NCI-H1105 (cell line): Measurements from ENCODE around the gene NOL4L.
"Not testable (repeated sequence)": the region's sequence is repeated elsewhere in the genome, so short reads cannot be mapped to it uniquely, and the experiment has no call there.

Source experiments
- DNase-seq: peaks from one replicate; lab custom pipeline; 2025; lab: John Stamatoyannopoulos, UW

NOL4L gene

GRCh38 chr20:32507998-32508774, 76.9 kb downstream of the NOL4L start:
- no peak for DNase-seq

DNA sequence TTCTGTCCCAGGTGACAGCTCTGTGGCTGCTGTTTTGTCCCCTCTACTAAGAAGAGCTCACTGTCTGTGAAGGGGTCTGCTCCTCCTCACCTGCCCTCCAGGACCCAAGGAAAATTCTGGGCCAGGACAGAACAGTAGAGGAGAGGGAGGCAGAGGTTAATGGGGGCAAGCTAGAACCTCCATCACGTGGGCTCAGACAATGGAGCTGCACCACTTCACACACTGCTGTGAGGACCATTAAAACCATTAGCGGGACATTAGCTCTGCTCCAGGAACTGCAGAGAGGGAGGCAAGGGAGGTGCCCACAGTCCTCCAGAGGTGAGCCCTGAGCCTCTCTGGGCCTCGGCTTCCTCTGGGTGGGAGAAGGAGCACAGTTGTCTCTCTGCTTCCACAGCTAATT, 78.4 kb downstream of the NOL4L start:
- DNase-seq: no peak

DNA sequence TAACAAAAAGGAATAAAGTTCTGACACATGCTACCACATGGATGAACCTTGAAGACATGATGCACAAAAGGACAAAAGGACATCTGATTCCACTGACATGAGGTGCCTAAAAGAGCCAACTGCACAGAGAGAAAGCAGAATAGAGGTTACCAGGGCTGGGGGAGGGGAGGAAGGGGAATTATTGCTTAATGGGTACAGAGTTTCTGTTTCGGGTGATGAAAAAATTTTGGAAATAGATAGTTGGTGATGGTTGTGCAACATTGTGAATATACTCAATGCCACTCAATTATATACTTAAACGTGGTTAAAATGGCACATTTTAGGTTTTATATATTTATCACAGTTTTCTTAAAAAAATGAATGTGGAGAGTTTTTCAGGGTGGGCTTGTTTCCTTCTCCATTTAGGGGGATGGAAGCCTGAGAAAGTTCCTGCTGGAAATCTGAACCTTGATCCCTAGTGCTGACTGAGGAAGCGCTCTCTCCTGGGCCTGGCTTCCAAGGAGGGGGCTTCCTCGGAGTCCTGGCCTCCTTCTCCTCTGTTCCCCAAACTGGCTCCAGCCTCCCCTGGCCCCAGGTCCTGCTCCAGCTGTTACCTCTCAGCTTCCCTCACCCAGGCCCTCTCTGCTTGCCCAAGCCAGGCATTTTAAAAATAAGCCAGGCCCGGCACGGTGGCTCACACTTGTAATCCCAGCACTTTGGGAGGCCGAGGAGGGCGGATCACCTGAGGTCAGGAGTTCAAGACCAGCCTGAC, 79.2 kb downstream of the NOL4L start:
- no peak for DNase-seq

DNA sequence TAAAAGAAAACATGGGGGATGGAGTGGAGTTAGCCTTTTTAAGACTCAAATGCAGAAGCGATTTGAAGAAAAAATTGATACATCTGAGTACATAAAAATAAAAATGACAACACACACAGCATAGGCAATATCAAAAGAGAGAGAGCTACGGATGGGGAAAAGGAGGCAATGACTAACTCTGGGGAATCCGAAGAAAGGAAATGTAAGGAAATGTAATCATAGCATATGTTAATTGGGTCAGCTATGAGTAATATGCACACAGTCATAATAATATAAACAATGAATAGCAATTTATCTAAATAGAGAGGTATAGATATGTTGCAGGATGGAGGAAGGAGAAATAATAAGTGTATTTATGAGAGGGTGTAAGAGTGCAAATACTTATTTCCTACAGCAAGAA, 83.4 kb downstream of the NOL4L start:
- DNase-seq: no peak

DNA sequence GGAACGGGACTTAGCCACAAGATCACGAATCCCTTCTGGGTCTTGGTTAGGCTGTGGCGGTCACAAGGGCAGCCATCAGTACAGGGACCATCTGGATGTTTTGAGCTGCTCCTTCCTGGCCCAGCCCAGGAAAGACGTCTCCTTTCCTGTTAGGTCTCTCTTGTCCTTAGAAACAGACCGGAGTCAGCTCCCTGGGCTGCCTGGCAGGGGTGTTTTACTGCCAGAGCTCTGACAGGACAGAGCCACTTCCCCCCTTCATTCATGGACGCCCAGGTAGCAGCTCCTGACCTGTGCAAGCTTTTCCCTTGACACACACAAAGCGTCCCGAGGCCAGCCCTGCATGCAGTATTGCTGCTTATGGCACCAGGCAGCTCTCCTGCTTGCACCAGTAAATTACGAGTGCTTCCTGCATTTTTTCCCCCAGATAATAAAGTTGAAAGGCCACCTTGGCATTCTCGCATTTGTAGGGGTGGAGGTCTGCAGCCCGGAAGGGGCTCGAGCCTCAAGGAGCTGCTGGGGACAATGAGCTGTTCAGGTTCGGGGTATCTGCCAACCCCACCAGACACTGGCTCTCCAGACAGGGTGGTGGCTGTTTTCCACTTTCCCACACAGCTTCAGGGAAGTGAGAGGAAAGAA, 87.4 kb downstream of the NOL4L start:
- DNase-seq: no peak

DNA sequence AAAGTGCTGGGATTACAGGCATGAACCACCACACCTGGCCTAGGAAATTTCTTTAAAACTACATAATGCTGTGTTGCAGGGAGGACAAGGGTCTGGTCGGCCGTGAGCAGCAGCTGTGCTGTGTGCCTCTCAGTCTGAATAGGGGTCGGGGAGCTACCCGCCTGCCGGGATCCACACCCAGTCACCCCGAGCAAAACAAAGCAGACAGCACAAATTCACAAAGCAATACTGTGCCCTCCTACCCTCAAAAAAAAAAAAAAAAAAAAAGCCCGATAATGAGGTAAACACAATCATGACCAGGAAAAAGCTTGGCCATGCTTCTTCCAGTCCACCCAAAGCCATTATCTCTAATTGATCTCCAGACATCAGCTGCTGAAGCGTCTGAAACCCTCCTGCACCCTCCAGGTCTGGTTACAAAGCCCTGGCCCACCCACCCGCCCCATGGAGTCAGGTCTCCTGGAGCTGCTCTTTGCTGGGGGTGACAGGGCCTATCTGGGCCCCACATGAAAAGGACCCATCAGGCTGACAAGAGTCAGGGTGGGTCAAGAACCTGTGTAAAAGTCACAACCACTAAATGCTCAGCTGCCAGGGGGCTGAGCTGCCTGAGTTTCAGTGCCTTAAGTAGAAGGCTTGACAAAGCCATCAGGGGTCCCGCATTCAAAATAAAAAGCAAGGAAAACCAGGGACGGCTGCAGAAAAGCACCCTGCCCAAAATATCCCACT, 88.2 kb downstream of the NOL4L start:
- DNase-seq: no peak

- no peak for DNase-seq
Measured at GRCh38 chr20:32495949-32496348, 89.2 kb downstream of the NOL4L start.

- no peak for DNase-seq
Measured at GRCh38 chr20:32495217-32495565, 89.9 kb downstream of the NOL4L start.

DNA sequence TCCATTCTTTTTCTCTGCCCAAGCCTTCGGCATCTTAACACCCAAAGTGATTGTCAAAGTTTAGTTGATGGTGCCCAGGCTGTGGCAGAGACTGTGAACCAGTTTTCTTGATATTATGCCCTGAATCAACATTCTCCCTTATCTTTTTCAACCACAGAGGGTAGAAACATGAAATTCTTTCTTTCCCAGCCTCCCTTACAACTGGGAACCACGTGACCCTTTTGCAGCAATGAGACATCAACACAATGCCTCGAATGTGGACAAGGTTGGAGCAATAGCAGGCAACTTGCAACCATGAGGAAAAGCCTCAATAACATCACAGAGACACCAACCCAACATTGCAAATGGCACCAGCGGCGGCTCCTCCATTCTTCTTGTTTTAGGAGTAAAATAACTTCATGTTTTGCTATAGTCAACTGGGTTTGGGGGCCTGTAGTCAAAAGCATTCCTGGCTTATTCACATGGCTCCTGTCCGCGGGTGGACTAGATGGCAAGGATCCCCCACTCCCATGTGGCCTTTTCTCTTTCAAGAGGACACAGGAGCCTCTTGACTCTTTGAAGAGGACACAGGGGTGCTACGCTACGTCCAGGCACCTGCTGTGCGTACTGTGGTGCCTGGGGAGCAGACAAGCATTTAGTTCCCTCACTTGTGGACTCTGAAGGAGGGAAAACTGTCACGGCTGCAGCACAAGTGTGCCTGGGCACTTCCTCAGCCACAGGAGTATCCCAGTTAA, 90.5 kb downstream of the NOL4L start:
- DNase-seq: no peak

GRCh38 chr20:32493356-32493755, 91.8 kb downstream of the NOL4L start:
- no peak for DNase-seq

DNA sequence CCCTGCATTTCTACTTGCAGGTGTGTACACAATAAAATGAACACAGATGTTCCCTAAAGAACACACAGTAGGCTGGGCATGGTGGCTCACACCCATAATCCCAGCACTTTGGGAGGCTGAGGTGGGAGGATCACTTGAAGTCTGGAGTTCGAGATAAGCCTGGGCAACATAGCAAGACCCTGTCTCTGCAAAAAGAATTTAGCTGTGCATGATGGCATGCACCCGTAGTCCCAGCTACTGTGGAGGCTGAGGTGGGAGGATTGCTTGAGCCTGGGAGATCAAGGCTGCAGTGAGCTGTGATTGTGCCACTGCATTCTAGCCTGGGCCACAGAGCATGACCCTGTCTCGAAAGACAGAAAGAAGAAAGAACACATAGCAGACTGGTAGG, 93.4 kb downstream of the NOL4L start:
- not testable (repeated sequence) for DNase-seq

- DNase-seq: no peak
Measured at GRCh38 chr20:32490942-32491763, 94.0 kb downstream of the NOL4L start.

- no peak for DNase-seq
Measured at GRCh38 chr20:32488066-32488838, 96.9 kb downstream of the NOL4L start.

DNA sequence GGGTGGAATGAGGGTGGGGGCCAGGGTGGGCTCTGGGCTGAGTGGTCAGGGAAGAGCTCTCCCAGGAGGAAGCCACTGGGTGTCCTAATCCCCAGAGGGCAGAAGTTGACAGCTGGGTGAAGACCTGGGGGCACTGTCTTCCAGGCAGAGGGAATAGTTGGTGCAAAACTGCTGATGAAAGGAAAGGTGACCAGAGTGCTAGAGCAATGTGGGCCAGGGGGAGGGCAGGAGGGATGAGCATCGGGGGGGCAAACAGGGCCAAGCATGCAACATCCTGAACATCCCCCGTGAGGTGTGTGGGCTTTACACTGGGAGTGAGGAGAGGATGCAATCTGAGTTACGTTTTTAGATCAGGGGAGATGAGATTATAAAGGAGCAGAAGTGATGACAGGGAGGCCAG, 97.8 kb downstream of the NOL4L start:
- no peak for DNase-seq

GRCh38 chr20:32485770-32486478, 99.2 kb downstream of the NOL4L start:
- no peak for DNase-seq

DNA sequence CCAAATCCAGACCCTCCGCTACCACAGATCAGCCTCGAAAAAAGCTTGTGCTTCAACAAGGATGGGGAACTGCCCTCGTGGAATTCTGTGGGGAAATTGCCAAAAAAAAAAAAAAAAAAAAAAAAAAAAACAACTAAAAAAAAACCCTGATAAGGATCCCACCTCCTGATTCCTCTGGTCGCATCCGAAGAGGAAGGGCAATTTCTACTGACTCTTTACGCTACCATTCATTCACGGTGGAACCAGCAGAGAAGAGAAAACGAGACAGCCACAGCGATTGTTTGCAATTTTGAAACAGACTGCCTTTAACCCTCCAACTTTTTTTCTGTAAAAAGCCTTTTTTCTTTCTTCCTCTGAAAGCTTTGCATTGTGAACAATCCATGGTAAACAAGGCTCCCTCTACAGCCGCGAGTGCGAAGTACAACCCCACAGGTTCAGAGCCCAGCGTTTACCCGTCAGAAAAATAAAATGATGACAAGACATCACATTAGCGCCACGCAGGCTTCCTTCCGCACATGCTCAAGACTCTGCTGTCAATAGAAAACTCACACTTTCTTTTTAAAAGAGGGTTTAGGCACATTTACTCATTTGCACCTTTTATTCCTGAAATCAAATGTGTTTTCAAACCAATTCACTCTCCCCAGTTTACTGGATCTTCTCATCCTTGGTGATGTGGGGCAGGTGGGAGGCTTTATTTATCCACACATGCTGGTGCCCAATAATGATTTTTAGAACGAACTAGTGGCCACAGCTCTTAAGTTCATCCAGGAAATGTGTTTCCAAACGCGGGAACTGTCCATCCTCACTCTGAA, 100.0 kb downstream of the NOL4L start:
- peak; percentile 74 for DNase-seq

DNA sequence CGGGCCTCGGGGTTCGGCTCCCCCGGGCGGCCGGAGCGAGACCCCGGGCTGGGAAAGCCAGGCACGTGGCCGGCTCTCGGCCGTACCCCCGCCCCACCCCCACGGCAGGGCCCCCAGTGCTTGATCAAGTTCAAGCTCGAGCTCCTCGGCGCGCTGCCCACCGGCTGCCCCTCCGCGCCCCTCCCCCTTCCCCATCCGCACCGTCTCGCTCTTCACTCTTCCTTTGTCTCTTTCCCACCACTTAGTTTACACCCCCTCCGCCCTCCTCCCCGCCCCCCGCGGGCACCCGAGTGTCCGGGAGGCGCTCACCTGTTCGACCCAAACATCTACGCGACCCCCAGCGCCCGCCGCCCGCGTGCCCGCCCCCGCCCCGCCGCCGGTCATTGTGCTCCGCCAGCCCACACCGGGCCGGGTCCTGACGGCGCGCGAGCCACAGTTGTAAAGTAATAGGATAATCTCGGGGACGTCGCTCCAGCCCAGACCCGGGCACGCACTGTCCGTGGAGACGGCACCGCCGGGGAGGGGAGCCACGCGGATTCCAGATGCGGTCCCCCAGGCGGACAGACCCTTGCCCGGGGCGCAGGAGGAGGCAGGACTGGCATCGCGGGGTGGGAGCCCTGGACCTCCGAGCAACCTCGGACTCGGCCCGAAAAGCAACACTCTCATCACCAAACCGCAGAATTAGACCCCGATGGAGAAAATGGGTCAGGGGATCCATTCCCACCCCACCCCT, 100.7 kb downstream of the NOL4L start:
- peak; percentile 44 for DNase-seq
